HG02981 (cell line): Measurements from ENCODE around the gene LGALS3BP.

Experiments
- ATAC-seq: cut with Tn5 transposase; IDR thresholded peaks from one replicate; pipeline ENCODE4 v1.9.1; 2021; ENCODE audit warnings: mild to moderate bottlenecking, moderate library complexity; ENCODE audit not compliant: unreplicated experiment

The LGALS3BP gene

GRCh38 chr17:78944956-78945355, 34.8 kb downstream of the LGALS3BP start:
- no peak for ATAC-seq

- no peak for ATAC-seq
Measured at GRCh38 chr17:78944026-78944425, 35.7 kb downstream of the LGALS3BP start.

DNA sequence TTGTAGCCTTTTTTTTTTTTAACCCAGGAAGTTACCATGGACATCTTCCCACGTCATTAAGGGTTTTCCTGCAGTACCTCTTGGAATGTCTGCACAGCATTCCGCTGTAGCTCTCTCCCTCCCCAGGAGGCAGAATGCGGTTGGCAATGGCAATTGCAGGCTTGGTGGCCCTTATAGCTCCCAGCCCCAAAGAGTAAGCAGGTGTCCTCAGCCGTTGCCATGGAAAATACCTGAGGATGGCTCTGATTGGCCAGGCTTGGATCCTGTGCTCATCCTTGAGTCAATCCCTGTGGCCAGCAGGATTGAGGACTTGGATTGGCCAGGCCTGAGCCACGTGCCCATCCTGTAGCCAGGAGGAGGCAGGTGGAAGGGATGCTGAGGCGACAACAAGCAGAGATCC, 39.0 kb downstream of the LGALS3BP start:
- ATAC-seq = no peak

- no peak for ATAC-seq
Measured at GRCh38 chr17:78940258-78940657, 39.5 kb downstream of the LGALS3BP start.

GRCh38 chr17:78939615-78940014, 40.1 kb downstream of the LGALS3BP start:
- ATAC-seq = no peak

- ATAC-seq = no peak
Measured at GRCh38 chr17:78937561-78937960, 42.2 kb downstream of the LGALS3BP start.

- no peak for ATAC-seq
Measured at GRCh38 chr17:78935419-78936323, 44.1 kb downstream of the LGALS3BP start.

- ATAC-seq = no peak
Measured at GRCh38 chr17:78934681-78935418, 44.9 kb downstream of the LGALS3BP start.

- ATAC-seq = no peak
Measured at GRCh38 chr17:78933959-78934568, 45.7 kb downstream of the LGALS3BP start.

GRCh38 chr17:78933025-78933958, 46.4 kb downstream of the LGALS3BP start:
- ATAC-seq = no peak

GRCh38 chr17:78929908-78930775, 49.6 kb downstream of the LGALS3BP start:
- ATAC-seq = no peak

DNA sequence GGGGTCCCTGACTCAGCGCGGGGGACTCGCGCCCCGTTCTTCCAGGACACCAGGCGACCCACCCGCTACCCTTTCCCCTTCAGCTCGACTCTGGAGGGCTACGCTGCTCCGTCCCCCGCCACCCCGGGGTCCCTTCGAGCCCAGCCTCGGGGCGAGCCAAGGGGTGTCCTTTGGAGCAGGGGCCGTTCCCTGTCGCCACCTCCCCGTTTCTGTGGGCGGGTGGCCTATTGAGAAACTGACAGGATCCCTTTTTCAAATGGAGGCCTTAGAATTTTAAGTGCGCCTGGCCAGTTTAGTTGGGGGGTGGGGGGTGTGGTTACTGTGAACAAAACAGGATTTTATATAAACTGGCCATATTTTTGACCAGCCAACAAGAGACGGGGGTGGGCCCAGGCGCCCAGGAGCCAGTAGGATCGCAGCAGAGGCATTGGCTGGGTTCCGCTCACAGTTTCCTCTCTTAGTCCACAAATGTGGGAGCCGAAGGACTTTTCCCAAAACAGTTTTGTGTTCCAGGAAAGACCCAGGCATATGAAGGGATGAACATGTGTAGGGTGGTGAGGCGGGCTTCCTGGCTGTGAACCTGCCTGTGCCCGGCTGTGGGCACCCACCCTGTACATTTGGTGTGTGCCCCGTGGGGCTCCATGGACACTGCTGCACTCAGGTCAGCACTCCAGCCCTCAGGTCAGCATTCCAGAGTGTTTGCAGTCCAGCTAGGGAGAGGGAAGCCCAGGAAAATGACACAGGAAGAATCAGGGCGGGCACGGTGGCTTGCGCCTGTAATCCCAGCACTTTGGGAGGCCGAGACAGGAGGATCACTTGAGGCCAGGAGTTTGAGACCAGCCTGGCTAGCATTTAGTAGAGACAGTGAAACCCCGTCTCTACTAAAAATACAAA, 53.8 kb downstream of the LGALS3BP start:
- ATAC-seq = no peak

- ATAC-seq = no peak
Measured at GRCh38 chr17:78925234-78925633, 54.5 kb downstream of the LGALS3BP start, which contains the start of gene TIMP2. TSS of gene TIMP2 (minus strand) at chr17:78925387. CDS start at chr17:78925088, 299 bp downstream.

DNA sequence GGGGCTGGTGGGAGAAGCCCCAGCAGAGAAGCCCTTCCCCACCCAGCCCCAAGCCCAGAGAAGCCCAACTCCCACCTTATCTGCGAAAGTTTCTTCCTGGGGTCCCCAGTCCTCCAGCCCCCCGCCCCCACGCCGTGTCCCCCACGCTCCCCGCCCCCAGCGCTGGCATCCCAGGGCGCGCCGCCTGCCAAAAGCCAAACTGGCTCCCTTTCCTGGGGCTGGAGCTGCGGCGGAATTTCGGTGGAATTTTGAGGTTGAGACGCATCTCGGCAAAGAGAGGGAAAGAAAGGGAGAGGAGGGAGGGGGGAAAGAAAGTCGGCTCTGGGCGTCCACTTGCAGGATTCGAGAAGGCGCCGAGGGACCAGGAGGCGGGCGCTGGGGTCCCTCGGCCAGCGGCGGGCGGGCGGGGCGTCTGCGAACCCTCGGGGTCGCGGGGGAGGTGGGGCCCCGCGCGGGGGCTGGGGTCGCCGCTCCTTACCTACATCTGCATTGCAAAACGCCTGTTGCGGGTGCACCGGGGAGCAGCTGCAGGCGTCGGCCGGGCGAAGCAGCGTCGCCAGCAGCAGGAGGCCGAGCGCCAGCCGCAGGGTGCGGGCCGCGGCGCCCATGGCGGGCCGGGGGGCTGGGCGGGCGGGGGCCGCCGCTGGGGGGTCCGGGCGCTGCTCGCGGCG, 55.1 kb downstream of the LGALS3BP start:
- ATAC-seq = no peak

- ATAC-seq = no peak
Measured at GRCh38 chr17:78923660-78924453, 55.9 kb downstream of the LGALS3BP start.

- ATAC-seq = no peak
Measured at GRCh38 chr17:78922816-78923498, 56.8 kb downstream of the LGALS3BP start.
